Endothelial cell of umbilical vein (primary cell): ENCODE data around the gene CLPX. TPM values are rescaled to one million over a fixed set of nuclear protein-coding genes. Genes with fewer than 3 reads are reported as not detected.

Experiments used
- BruUV-seq: library from RNA; stranded (reverse); fragments of 400-500 nt; replicated peaks from 2 replicates; lab custom pipeline; 2021; lab: Mats Ljungman, UMichigan
- CTCF ChIA-PET: fragments of 300-600, 350-600 bp; sonication (Branson Sonifier 250); formaldehyde crosslinking; loops from one replicate; lab custom pipeline; 2021; ENCODE audit warnings: antibody characterized with exemption, inconsistent platforms; lab: Charles Lee
- POLR2A ChIA-PET: fragments of 300-600, 350-600 bp; sonication (Branson Sonifier 250); formaldehyde crosslinking; loops from one replicate; lab custom pipeline; 2021; ENCODE audit warnings: antibody characterized with exemption, inconsistent platforms; lab: Charles Lee
- DNase-seq: peaks from one replicate; pipeline ENCODE4 v3.0.0-alpha.2; 2011; ENCODE audit warnings: low read depth, low spot score
- FAIRE-seq: peaks from 2 replicates; lab custom pipeline; 2011; peaks lifted over from hg19 to GRCh38; lab: Jason Lieb, UNC
- H2AFZ ChIP-seq: 2 replicates; pipeline ENCODE4 v1.6.0; 2012; ENCODE audit warnings: low read depth, low read length, control low read depth, inconsistent platforms
- H3K27ac ChIP-seq: 2 replicates; pipeline ENCODE4 v1.5.1; 2011; ENCODE audit warnings: low read depth, mild to moderate bottlenecking, control low read depth, low read length, moderate library complexity; ENCODE audit not compliant: insufficient read depth
- H3K27me3 ChIP-seq, 2 experiments: 2 replicates each; pipeline versions ENCODE4 v1.6.0 to v1.6.1; 2011; ENCODE audit warnings: low read length in 2 of 2, mixed read lengths in 1 of 2; ENCODE audit not compliant: control insufficient read depth in 2 of 2, insufficient read depth in 2 of 2
- H3K36me3 ChIP-seq, 2 experiments: 2 replicates in 1 of 2; 3 replicates in 1 of 2; pipeline ENCODE4 v1.5.1; 2011; ENCODE audit warnings: low read length in 2 of 2, mild to moderate bottlenecking in 1 of 2, moderate library complexity in 1 of 2; ENCODE audit not compliant: control insufficient read depth in 2 of 2, insufficient read depth in 2 of 2; ENCODE audit errors: extremely low read depth in 1 of 2
- H3K4me1 ChIP-seq: 3 replicates; pipeline ENCODE4 v1.5.1; 2011; ENCODE audit warnings: mild to moderate bottlenecking, low read length; ENCODE audit not compliant: control insufficient read depth, insufficient read depth; ENCODE audit errors: extremely low read depth
- H3K4me2 ChIP-seq: 2 replicates; pipeline ENCODE4 v1.6.1; 2011; ENCODE audit warnings: low read length, control low read depth, mixed read lengths; ENCODE audit not compliant: insufficient read depth
- H3K4me3 ChIP-seq, 3 experiments: fragments of 200-600 bp in 1 of 3; sonication (generic), shearing (Covaris generic) in 1 of 3; replicated peaks in 1 of 3; 2 replicates each; pipeline ENCODE4 v1.5.1; 2011 to 2016; ENCODE audit warnings: control low read depth in 3 of 3, low read length in 3 of 3, mild to moderate bottlenecking in 2 of 3, inconsistent platforms in 1 of 3, low read depth in 1 of 3, moderate library complexity in 1 of 3; ENCODE audit not compliant: insufficient read depth in 1 of 3
- H3K79me2 ChIP-seq: 2 replicates; pipeline ENCODE4 v1.6.0; 2012; ENCODE audit warnings: low read length, inconsistent platforms; ENCODE audit not compliant: control insufficient read depth, insufficient read depth
- H3K9ac ChIP-seq: replicated peaks from 2 replicates; pipeline ENCODE3; 2011; ENCODE audit warnings: low read length, control low read depth; ENCODE audit not compliant: insufficient read depth; ENCODE audit errors: extremely low read depth
- H3K9me1 ChIP-seq: replicated peaks from 3 replicates; pipeline ENCODE4 v1.6.0; 2011; ENCODE audit warnings: mild to moderate bottlenecking, low read length; ENCODE audit not compliant: control insufficient read depth, insufficient read depth; ENCODE audit errors: extremely low read depth
- H3K9me3 ChIP-seq: replicated peaks from 2 replicates; pipeline ENCODE4 v1.5.1; 2012; ENCODE audit warnings: low read length, inconsistent platforms; ENCODE audit not compliant: control insufficient read depth, insufficient read depth
- H4K20me1 ChIP-seq: replicated peaks from 2 replicates; pipeline ENCODE3; 2011; ENCODE audit warnings: mild to moderate bottlenecking, low read length; ENCODE audit not compliant: control insufficient read depth, insufficient read depth; ENCODE audit errors: extremely low read depth
- CTCF ChIP-seq, 2 donors: IDR thresholded peaks; 1 replicate in 1 of 2; 2 replicates in 1 of 2; pipeline ENCODE4 v1.5.1; 2011; ENCODE audit warnings: low read length in 2 of 2, mild to moderate bottlenecking in 2 of 2, moderate library complexity in 2 of 2, control low read depth in 1 of 2, inconsistent platforms in 1 of 2, low read depth in 1 of 2; ENCODE audit not compliant: insufficient read depth in 1 of 2; ENCODE audit errors: extremely low read depth in 1 of 2
- EZH2 ChIP-seq: IDR thresholded peaks from 2 replicates; pipeline ENCODE4 v1.6.1; 2012; ENCODE audit warnings: borderline replicate concordance, low read depth, mild to moderate bottlenecking, moderate library complexity, low read length, inconsistent platforms; ENCODE audit not compliant: severe bottlenecking
- FOS ChIP-seq: IDR thresholded peaks from 2 replicates; pipeline ENCODE4 v1.6.1; 2011; ENCODE audit warnings: mild to moderate bottlenecking, low read length, moderate library complexity, borderline replicate concordance; ENCODE audit not compliant: insufficient read depth
- GATA2 ChIP-seq: IDR thresholded peaks from 2 replicates; pipeline ENCODE4 v1.7.0; 2011; ENCODE audit warnings: low read depth, mild to moderate bottlenecking, moderate library complexity, mixed read lengths, low read length; ENCODE audit not compliant: insufficient read length, insufficient read depth
- JUN ChIP-seq: IDR thresholded peaks from 2 replicates; pipeline ENCODE4 v1.6.1; 2011; ENCODE audit warnings: borderline replicate concordance, low read depth; ENCODE audit not compliant: insufficient read length, insufficient read depth
- MAX ChIP-seq: IDR thresholded peaks from 2 replicates; pipeline ENCODE4 v1.6.1; 2011; ENCODE audit not compliant: insufficient read depth, insufficient read length
- MYC ChIP-seq: IDR thresholded peaks from one replicate; pipeline ENCODE4 v1.6.1; 2011; ENCODE audit warnings: mild to moderate bottlenecking, low read depth, low read length
- POLR2A ChIP-seq: IDR thresholded peaks from 2 replicates; pipeline ENCODE4 v1.6.1; 2012; ENCODE audit warnings: low read depth, mild to moderate bottlenecking, control low read depth, low read length
- POLR2AphosphoS5 ChIP-seq: IDR thresholded peaks from 2 replicates; pipeline ENCODE4 v1.6.1; 2012; ENCODE audit warnings: low read depth, mild to moderate bottlenecking, control low read depth, low read length, moderate library complexity; ENCODE audit not compliant: insufficient read depth
- dilution Hi-C: fragments of 300-500 bp; cut with MboI; formaldehyde crosslinking; loops from one replicate; pipeline ENCODE4 v1.15.0; 2019; ENCODE audit warnings: low sequenced_read_pairs; ENCODE audit not compliant: extremely low pct_ligation_motif_present
- intact Hi-C: fragments of 100-400 bp; cut with micrococcal nuclease; formaldehyde crosslinking; loops from one replicate; pipeline ENCODE4 v1.10.0; 2022
- polyA plus RNA-seq, 4 experiments: library from polyadenylated mRNA; depleted of rRNA in 3 of 4; stranded (reverse) in 3 of 4; unstranded in 1 of 4; fragments of >200 nt; gene quantifications; 2 replicates each; pipeline versions ENCODE4 v1.2.1 to v1.2.3, GENCODE V29; 2011 to 2012; ENCODE audit warnings: missing spikeins in 1 of 4
- total RNA-seq: library from RNA; stranded (reverse); gene quantifications from 2 replicates; pipeline ENCODE4 v1.2.3, GENCODE V29; 2021

CLPX gene
- total and polyA plus RNA-seq, 2 donors (not counting 3 experiments of a cell fraction or from before 2014, with no cell fraction given): 11.1 to 41.4 TPM

- dilution Hi-C loops: no loop called here
- H3K9me1 ChIP-seq: no peaks in the 10 kb centered on the region
- H2AFZ ChIP-seq: no peak overlapping the region
- H3K4me2 ChIP-seq: no peak overlapping the region
- CTCF ChIA-PET: interaction anchor here (1.0 kb wide), 1 partner anchor 13 kb away, joined by 3 read pairs; no protein-coding TSS in a partner anchor
- H3K9ac ChIP-seq: no peak overlapping the region
- no peak overlapping the region for H3K4me3 ChIP-seq
- H3K27me3 ChIP-seq: no peaks in the 10 kb centered on the region
- TF ChIP-seq MYC (no peak), CTCF (IDR thresholded peaks at IDR 0.05; ENCODE audit: extremely low read depth in 1 of 2, insufficient read depth in 1 of 2, low read depth in 1 of 2, low read length in 2 of 2) (no peak), POLR2A (no peak), MAX (no peak), EZH2 (no peak), GATA2 (no peak), JUN (no peak), FOS (no peak), POLR2AphosphoS5 (no peak)
- BruUV-seq: no TSS peak
- H4K20me1 ChIP-seq: no peaks in the 10 kb centered on the region
- POLR2A ChIA-PET: no interaction called here
- no peak overlapping the region for H3K27ac ChIP-seq
- peaks cover 3 to 4% of the 10 kb centered on the region in 2 experiments for H3K36me3 ChIP-seq
- H3K79me2 ChIP-seq: no peaks in the 10 kb centered on the region
- DNase-seq (no peak), FAIRE-seq (no peak)
- no peaks in the 10 kb centered on the region for H3K9me3 ChIP-seq
- intact Hi-C loops: no loop called here
- H3K4me1 ChIP-seq: no peaks in the 10 kb centered on the region
Observed at GRCh38 chr15:65147902-65148301, 37.2 kb downstream of the CLPX start.
